Caco-2 (cell line): ENCODE data around the gene PCBD1. TPM values are rescaled to one million over a fixed set of nuclear protein-coding genes. Genes with fewer than 3 reads are reported as not detected.

Source experiments
- BruUV-seq: library from RNA; stranded (reverse); fragments of 400-500 nt; replicated peaks from 2 replicates; lab custom pipeline; 2021; lab: Mats Ljungman, UMichigan
- CTCF ChIA-PET: fragments of 300-600 bp; sonication (Branson Sonifier 250); formaldehyde crosslinking; loops from one replicate; lab custom pipeline; 2022; ENCODE audit warnings: antibody characterized with exemption; lab: Charles Lee
- POLR2A ChIA-PET: fragments of 300-600 bp; sonication (Branson Sonifier 250); formaldehyde crosslinking; loops from one replicate; lab custom pipeline; 2022; ENCODE audit warnings: antibody characterized with exemption; lab: Charles Lee
- DNase-seq, 2 experiments: peaks; one replicate each; pipeline versions ENCODE4 v3.0.0 to v3.0.0-alpha.2; 2020 to 2022
- H3K27me3 ChIP-seq: replicated peaks from 2 replicates; pipeline ENCODE4 v1.6.0; 2011; ENCODE audit warnings: low read length; ENCODE audit not compliant: control insufficient read depth, insufficient read depth
- H3K36me3 ChIP-seq: 2 replicates; pipeline ENCODE4 v1.5.1; 2011; ENCODE audit warnings: low read length; ENCODE audit not compliant: control insufficient read depth, insufficient read depth
- H3K4me1 ChIP-seq: fragments of 250-450 bp; sonication (Bioruptor Pico); 2 replicates; pipeline ENCODE4 v1.5.1; 2020; ENCODE audit warnings: mild to moderate bottlenecking
- H3K4me3 ChIP-seq: 2 replicates; pipeline ENCODE4 v1.5.1; 2011; ENCODE audit warnings: low read depth, mild to moderate bottlenecking, control low read depth, low read length
- H3K9me3 ChIP-seq: fragments of 250-450 bp; sonication (Bioruptor Pico); 2 replicates; pipeline ENCODE4 v1.5.1; 2020; ENCODE audit warnings: mild to moderate bottlenecking, moderate library complexity
- H3K27ac Mint-ChIP-seq: one replicate; pipeline ENCODE4 v1.8.0; 2022; ENCODE audit warnings: mixed read lengths; ENCODE audit not compliant: unreplicated experiment
- H3K27me3 Mint-ChIP-seq: one replicate; pipeline ENCODE4 v1.8.0; 2022; ENCODE audit warnings: mixed read lengths; ENCODE audit not compliant: insufficient read depth, unreplicated experiment
- H3K36me3 Mint-ChIP-seq: one replicate; pipeline ENCODE4 v1.8.0; 2022; ENCODE audit warnings: mild to moderate bottlenecking, mixed read lengths; ENCODE audit not compliant: insufficient read depth, unreplicated experiment
- H3K4me1 Mint-ChIP-seq: one replicate; pipeline ENCODE4 v1.8.0; 2022; ENCODE audit warnings: low read depth, mixed read lengths; ENCODE audit not compliant: unreplicated experiment
- H3K4me3 Mint-ChIP-seq: one replicate; pipeline ENCODE4 v1.8.0; 2022; ENCODE audit warnings: mild to moderate bottlenecking, moderate library complexity, mixed read lengths; ENCODE audit not compliant: unreplicated experiment
- H3K9me3 Mint-ChIP-seq: one replicate; pipeline ENCODE4 v1.8.0; 2022; ENCODE audit warnings: mixed read lengths; ENCODE audit not compliant: unreplicated experiment
- intact Hi-C: fragments of 100-400 bp; cut with micrococcal nuclease; formaldehyde crosslinking; loops from one replicate; pipeline ENCODE4 v1.10.0; 2022; ENCODE audit not compliant: unreplicated experiment
- total RNA-seq: library from RNA; stranded (reverse); gene quantifications from 2 replicates; pipeline ENCODE4 v1.2.3, GENCODE V29; 2022
- TF ChIP-seq, protein P1 (sequence below), 2 experiments: fragments of 200-600 bp in 1 of 2; IDR thresholded peaks; 1 replicate in 1 of 2; 2 replicates in 1 of 2; pipeline versions ENCODE4 v1.5.1 to v1.8.0; 2011 to 2022; ENCODE audit warnings: antibody characterized with exemption in 1 of 2, control low read depth in 1 of 2, inconsistent platforms in 1 of 2, low read depth in 1 of 2, low read length in 1 of 2, mild to moderate bottlenecking in 1 of 2, moderate library complexity in 1 of 2; ENCODE audit not compliant: insufficient read depth in 1 of 2, severe bottlenecking in 1 of 2, unreplicated experiment in 1 of 2

The PCBD1 gene
- total RNA-seq, 1 experiment from 2014 or later = 252 TPM

DNA sequence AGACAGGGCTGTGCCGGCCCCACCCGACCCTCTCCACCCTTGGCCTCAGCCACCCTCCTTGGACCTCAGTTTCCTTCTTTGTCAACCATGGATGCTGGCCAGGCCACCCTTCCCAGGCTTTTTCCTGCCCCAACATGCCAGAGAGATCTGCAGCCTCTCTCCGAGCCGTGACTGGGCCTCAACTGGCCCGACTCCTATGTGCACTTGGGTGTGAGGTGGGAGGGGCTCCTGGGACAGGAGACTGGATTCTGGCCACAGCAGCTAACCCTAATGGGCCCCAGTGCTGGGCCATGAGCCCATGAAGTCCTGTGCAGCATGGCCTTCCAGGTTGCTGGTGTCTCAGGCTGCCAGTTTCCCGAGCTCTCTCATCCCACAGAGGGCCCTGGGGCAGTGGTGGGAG lies 47.7 kb upstream of the PCBD1 start:
- no peaks in the 10 kb centered on the region for H3K4me1 Mint-ChIP-seq
- H3K4me3 Mint-ChIP-seq = no peak overlapping the region
- no peaks in the 10 kb centered on the region for H3K9me3 ChIP-seq
- peaks cover 10% of the 10 kb centered on the region for H3K27me3 Mint-ChIP-seq
- ChIA-PET CTCF (interaction anchor here (0.9 kb wide), 1 partner anchor 12 kb away, joined by 3 read pairs; no protein-coding TSS in a partner anchor), POLR2A (no interaction called here)
- TF ChIP-seq, protein P1, sequence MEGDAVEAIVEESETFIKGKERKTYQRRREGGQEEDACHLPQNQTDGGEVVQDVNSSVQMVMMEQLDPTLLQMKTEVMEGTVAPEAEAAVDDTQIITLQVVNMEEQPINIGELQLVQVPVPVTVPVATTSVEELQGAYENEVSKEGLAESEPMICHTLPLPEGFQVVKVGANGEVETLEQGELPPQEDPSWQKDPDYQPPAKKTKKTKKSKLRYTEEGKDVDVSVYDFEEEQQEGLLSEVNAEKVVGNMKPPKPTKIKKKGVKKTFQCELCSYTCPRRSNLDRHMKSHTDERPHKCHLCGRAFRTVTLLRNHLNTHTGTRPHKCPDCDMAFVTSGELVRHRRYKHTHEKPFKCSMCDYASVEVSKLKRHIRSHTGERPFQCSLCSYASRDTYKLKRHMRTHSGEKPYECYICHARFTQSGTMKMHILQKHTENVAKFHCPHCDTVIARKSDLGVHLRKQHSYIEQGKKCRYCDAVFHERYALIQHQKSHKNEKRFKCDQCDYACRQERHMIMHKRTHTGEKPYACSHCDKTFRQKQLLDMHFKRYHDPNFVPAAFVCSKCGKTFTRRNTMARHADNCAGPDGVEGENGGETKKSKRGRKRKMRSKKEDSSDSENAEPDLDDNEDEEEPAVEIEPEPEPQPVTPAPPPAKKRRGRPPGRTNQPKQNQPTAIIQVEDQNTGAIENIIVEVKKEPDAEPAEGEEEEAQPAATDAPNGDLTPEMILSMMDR (IDR thresholded peaks at IDR 0.05; ENCODE audit: insufficient read depth in 1 of 2, low read depth in 1 of 2, low read length in 1 of 2, severe bottlenecking in 1 of 2, unreplicated experiment in 1 of 2) = no peak
- H3K36me3 ChIP-seq = no peaks in the 10 kb centered on the region
- BruUV-seq = no TSS peak
- intact Hi-C loops = no loop called here
- no peaks in the 10 kb centered on the region for H3K4me1 ChIP-seq
- no peak overlapping the region for H3K27ac Mint-ChIP-seq
- H3K4me3 ChIP-seq = no peak overlapping the region
- no peaks in the 10 kb centered on the region for H3K9me3 Mint-ChIP-seq
- H3K27me3 ChIP-seq = no peaks in the 10 kb centered on the region; the same call in 1 of the 2 replicates
- DNase-seq = no peak
- H3K36me3 Mint-ChIP-seq = no peaks in the 10 kb centered on the region

DNA sequence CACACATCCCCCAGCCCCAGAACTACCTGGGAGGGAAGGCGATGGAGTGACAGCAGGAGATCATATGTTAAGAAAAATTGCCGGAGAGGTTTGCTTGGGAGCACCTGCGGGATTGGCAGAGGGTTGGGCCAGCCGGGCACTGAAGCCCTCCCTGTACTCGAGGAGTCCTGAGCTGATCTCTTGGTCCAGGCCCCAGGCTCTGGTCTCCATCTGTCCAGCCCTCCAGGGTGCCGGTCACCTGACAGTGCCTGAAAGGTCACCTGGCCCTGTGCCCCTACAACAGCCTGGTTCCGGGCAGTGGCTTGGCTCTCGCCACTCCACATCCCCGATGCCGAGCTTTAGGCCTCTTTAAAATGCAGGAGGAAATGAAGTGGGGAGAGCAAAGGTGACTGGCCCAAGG lies 47.3 kb upstream of the PCBD1 start:
- Mint-ChIP-seq H3K27me3 (peaks cover 10% of the 10 kb centered on the region), H3K4me3 (no peak overlapping the region), H3K9me3 (no peaks in the 10 kb centered on the region), H3K27ac (no peak overlapping the region), H3K4me1 (no peaks in the 10 kb centered on the region), H3K36me3 (no peaks in the 10 kb centered on the region)
- Histone ChIP-seq H3K9me3 (no peaks in the 10 kb centered on the region), H3K27me3 (no peaks in the 10 kb centered on the region; the same call in 1 of the 2 replicates), H3K36me3 (no peaks in the 10 kb centered on the region), H3K4me1 (no peaks in the 10 kb centered on the region), H3K4me3 (no peak overlapping the region)
- ChIA-PET CTCF (no interaction called here), POLR2A (no interaction called here)
- intact Hi-C loops = no loop called here
- no TSS peak for BruUV-seq
- TF ChIP-seq, protein P1 (IDR thresholded peaks at IDR 0.05; ENCODE audit: insufficient read depth in 1 of 2, low read depth in 1 of 2, low read length in 1 of 2, severe bottlenecking in 1 of 2, unreplicated experiment in 1 of 2) = no peak
- no peak for DNase-seq

DNA sequence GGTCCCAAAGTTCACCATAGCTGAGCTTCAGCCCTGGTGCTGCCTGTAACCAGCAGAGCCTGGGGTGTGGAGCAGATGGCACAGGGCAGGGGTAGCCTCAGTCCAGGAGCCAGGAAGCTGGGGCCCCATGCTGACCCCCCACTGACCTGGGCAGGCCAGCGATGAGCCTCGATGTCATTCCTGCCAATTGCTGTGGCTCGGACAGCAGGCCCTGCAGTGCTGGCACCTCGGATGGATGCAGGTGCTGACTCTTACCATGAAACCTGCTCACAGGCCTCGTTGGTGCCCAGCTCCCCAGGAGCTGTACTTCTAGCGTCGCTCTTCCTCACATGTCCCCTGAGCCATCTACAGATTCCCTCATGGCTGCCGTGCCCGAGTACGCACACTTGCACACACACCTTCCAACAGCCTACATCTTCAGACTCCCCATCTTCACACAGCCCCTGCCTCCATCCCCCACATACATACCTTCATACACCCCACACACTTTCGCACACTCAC lies 46.8 kb upstream of the PCBD1 start:
- Histone ChIP-seq H3K4me1 (no peaks in the 10 kb centered on the region), H3K4me3 (no peak overlapping the region), H3K27me3 (no peaks in the 10 kb centered on the region; the same call in 1 of the 2 replicates), H3K9me3 (no peaks in the 10 kb centered on the region), H3K36me3 (no peaks in the 10 kb centered on the region)
- no peak for DNase-seq
- peaks cover 10% of the 10 kb centered on the region for H3K27me3 Mint-ChIP-seq
- ChIA-PET CTCF (no interaction called here), POLR2A (no interaction called here)
- TF ChIP-seq, protein P1 (IDR thresholded peaks at IDR 0.05; ENCODE audit: insufficient read depth in 1 of 2, low read depth in 1 of 2, low read length in 1 of 2, severe bottlenecking in 1 of 2, unreplicated experiment in 1 of 2) = no peak
- no peak overlapping the region for H3K4me3 Mint-ChIP-seq
- BruUV-seq = no TSS peak
- no peaks in the 10 kb centered on the region for H3K4me1 Mint-ChIP-seq
- H3K36me3 Mint-ChIP-seq = no peaks in the 10 kb centered on the region
- H3K9me3 Mint-ChIP-seq = no peaks in the 10 kb centered on the region
- intact Hi-C loops = no loop called here
- H3K27ac Mint-ChIP-seq = no peak overlapping the region
